Stimulated activated CD8-positive, alpha-beta memory T cell treated with anti-CD3 and anti-CD28 coated beads, Interleukin-12 subunit alpha, Interleukin-12 subunit beta, amount 100 ng/mL, for 1 hour (primary cell): ENCODE data around the gene CCDC34.

Source experiments
- DNase-seq: peaks from one replicate; pipeline ENCODE4 v3.0.0-alpha.2; 2020; ENCODE audit warnings: low read depth

CCDC34 gene

GRCh38 chr11:27362749-27363575 lies at the start of gene CCDC34:
Gene CCDC34 (minus strand): TSS chr11:27363215. CDS start chr11:27363194, 21 bp downstream.
- peak; percentile 76 for DNase-seq

DNA sequence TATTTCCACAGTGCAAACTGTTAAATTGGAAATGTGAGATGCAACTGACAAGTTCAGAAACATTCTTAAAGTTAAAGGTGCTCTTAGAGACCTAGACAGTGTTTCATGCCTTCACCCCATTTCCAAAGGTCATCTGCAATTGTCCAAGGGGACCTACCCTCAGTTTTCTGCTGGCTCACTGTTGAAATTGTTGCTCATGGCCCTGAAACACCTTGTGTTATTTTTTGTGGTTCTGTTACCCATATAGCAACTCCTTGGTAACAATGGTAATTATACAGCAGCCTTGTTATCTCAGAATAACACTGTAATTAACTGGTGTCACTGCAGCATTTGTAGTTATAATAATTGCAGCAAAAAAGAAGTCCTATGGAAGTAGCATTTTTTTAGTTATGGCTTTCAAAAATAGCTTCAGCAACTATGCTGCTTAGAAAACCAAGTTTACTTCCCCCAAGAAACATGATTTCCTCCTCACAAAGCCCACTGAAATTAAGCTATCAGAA lies 49.2 kb upstream of the CCDC34 start:
- no peak for DNase-seq

- DNase-seq = no peak
Measured at GRCh38 chr11:27411328-27411727, 48.3 kb upstream of the CCDC34 start.

GRCh38 chr11:27410272-27410671 lies 47.3 kb upstream of the CCDC34 start:
- no peak for DNase-seq

DNA sequence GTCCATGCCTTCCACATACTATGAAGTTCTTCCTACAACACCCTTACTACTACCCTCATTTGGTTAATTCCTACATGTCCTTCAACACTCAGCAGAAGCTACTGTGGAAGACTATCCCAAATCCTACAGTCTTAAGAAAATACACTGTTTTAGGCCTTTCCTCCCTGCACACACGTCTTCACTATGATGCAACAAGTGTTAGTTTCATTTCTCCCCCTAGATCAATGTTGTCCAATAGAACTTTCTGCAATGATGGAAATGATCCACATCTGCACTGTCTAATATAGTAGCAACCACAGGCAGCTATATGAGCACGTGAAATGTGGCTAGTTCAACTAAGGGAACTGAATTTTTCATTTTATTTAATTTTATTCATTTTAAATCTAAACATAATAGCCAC lies 46.7 kb upstream of the CCDC34 start:
- DNase-seq = no peak

DNA sequence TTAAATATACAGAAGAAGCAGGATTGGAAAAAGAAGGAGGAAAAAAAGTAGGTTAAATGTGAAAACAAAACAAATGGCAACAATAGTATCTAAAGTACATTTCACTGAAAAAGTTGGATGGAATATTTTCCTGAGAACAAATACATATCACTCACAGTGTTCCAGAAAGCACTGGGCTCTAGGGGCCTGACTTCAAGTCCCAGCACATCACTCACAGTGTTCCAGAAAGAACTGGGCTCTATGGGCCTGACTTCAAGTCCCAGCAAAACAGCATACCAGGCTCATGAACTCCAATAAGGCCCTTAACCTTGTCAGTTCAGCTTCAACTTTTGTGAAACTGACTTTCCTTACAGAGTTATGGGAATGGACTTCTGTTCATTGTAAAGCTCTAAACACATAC lies 46.0 kb upstream of the CCDC34 start:
- no peak for DNase-seq

- no peak for DNase-seq
Measured at GRCh38 chr11:27408246-27408800, 45.3 kb upstream of the CCDC34 start.

DNA sequence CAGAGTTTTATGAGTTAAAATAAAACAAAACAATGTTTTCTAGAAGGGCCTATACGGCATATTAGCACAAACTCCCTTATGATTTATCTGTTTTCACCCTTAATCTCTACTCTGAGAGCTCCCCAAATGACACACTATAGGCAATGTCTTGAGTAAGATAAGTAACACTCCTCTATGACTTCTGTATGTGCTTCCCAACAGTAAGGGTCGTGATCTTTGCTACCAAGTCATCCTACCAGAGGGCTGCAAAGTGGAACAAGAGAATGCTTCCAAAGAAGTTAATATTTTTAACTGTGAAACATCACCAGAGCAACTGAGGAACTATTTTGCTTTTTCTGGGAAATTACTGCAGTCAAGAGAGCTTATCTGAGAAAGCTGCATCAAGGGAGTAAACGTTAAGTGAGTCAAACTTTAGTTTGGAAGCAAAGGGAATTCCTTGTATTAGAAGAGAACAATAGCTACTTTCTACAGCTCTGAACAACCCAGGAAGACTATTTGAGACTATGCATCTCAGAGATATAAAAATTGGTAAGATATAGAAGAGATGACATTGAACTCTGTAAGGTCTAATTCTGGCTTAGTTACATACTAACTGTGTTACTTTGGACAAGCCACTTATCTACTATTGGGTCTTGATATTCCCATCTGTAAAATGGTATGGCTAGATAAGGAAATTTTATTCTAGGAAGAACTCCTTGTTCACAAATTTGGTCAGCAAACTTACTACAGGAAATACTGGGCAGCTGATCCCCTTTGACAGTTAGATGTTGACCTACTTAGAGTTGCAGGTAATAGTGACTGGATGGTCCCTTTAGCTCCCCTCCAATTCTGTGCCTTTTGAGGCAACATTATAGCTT lies 43.7 kb upstream of the CCDC34 start:
- no peak for DNase-seq

- no peak for DNase-seq
Measured at GRCh38 chr11:27405134-27405533, 42.1 kb upstream of the CCDC34 start.

GRCh38 chr11:27404427-27404826 lies 41.4 kb upstream of the CCDC34 start:
- DNase-seq = no peak

- no peak for DNase-seq
Measured at GRCh38 chr11:27403195-27403594, 40.2 kb upstream of the CCDC34 start.

GRCh38 chr11:27402450-27402849 lies 39.4 kb upstream of the CCDC34 start:
- no peak for DNase-seq

DNA sequence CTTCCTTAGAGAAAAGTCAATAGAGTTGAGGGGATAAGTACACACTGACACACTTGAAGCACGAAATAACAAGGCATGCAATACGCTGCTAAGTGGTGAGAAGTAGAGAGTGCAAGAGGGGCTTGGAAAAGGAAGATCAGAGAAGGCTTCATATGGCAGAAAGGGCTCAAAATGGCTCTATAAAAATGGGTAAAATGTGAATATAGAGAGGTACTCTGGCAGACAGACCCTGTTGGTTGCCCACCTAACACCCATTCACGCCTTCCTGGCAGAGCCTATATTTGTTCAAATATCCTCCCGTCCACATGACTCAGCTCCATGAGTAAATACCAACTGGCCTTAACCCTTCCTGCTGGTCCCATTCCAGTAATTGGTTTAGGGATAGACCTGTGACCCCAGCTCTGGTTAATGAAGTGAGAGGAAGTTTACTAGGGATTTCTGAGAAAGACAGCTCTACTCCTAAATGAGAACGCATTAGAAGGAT lies 38.9 kb upstream of the CCDC34 start:
- DNase-seq = no peak

DNA sequence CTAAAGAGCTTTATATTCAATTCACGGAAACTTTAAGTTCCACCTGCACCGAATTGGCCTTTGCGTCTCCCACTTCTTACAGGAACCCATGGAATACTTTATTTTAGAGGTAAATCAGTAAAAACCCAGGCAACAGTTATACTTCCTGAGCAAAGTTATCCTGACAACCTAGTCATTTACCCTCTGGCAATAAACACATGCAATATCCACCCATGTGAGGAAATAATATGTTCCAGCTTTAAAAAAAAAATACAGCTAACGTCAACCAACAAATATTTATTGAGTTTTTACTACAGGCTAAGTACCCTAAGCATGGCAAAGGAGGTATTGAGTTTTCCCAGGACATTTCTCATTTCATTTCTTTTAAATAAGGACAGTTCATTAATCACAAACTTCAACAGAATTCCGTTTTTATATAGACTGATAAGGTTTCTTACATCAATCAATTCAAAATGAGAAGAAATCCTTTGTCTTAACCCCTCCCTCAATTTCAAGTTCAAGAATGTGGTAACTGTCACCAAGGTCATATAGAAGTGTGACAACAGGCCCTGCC lies 38.3 kb upstream of the CCDC34 start:
- DNase-seq = no peak

GRCh38 chr11:27398400-27398770 lies 35.4 kb upstream of the CCDC34 start:
- DNase-seq = no peak

- no peak for DNase-seq
Measured at GRCh38 chr11:27397624-27398399, 34.8 kb upstream of the CCDC34 start.

DNA sequence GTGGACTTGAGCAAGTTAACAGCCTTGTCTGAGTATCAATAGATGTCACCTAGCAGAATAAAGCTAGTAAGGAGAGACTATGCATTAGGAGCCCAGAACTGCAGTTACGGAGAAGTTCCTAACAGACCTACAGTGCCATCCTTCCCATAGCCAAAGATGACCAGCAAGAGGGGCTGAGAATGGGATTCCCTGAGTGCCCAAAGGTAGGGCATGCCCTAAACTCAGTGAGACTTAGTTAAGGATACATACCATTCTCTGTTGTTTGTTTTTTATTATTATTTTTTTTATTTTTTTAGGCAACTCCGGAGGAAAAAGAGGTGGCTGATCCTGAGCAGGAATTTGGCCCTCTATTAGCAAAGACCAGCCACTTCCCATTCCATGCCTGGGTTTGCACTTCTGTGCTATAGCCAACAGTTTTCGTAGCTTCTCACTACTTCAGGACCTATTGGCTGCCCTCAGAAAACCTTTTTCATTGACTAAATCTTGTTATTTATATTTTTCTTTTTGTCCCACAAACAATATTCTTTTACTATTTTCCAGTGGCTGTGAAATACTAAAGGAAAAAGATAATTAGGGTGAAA lies 33.3 kb upstream of the CCDC34 start:
- DNase-seq = no peak

DNA sequence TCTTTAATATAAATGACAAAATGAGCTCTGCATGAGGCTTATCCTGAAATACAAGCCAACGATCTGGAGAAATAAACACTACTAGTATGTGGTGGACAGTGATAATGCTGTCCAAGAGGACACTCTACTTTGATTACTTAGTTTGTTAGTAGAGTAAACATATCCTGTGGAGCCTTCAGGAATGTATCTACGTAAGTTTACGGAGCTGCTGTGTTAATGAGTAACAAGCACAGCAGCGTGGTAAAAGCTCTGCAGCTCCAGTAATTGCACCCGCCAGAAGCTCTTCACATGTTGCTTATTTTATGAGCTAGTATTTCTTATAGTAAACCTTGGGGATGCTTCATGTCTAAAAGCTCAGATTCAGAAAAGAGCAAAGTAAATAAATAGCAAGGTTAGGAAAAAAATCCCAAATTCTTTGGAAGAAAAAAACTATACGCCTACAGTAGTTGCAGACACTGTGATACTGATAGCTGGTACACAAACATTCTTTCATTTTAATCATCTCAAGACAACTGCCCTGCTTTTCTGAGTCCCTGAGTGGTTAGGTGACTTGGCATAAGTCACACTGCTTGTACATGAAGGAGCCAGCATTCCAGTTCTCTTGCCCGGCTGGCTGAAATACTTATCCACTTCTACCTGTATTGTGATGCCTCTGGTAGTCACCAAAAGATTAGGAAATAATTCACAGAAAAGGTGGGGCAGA lies 32.7 kb upstream of the CCDC34 start:
- no peak for DNase-seq

DNA sequence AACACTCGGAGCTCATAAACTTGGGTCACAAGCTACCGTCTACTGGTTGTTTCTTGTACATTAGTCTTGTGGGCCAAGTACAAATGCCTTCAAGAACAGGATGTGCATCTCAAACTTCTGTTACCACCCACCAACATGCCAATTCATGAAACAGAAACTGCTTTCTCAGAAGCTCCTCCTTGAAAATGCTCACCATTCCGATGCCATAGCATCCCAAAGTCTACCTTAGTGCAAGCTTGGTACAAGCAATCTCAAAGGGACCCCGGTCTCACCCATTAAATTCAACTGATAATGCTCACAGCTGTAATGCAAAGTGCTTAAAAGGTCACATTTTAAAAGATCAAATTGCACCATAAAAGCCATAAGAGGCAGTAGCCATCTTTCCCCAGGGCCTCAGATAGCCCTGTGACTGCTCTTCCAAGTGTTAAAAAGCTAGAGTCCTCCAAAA lies 31.8 kb upstream of the CCDC34 start:
- DNase-seq = no peak
